GM19455 (cell line): ENCODE data around the gene UNG.
"Not testable (repeated sequence)": the region's sequence is repeated elsewhere in the genome, so short reads cannot be mapped to it uniquely, and the experiment has no call there.

Experiments
- ATAC-seq: cut with Tn5 transposase; IDR thresholded peaks from one replicate; pipeline ENCODE4 v1.9.1; 2021; ENCODE audit not compliant: unreplicated experiment

UNG gene

DNA sequence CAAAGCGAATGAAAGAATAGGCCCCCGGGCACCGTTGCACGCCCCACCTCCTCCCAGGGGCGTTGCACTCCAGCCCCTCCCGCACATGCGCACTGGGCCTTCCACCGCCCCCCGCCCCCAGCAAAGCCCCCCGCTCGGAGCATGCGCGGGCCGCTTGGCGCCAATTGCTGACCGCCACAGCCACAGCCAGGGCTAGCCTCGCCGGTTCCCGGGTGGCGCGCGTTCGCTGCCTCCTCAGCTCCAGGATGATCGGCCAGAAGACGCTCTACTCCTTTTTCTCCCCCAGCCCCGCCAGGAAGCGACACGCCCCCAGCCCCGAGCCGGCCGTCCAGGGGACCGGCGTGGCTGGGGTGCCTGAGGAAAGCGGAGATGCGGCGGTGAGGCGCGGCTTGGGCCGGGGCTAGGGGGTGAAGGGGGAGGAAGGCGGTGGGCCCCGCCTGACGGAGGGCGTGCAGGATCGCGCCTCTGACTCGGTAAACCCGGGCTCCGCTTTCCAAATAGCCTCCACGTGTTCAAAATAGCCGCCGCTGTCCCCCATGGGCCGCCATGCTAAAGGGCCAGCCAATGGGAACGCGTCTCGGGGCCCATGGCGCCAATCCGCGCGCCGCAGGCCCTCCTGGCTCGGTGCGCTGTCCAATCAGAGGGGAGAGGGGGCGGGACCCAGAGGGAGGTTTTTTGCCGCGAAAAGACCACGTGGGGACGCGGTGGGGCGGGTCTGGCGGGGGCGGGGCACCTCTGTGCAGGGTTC lies at the start of gene UNG:
UNG (plus strand) TSS at position 163 of the 748 bp plus-strand sequence; CDS start at position 246, 83 bp downstream.
- ATAC-seq, result peak; percentile 93

DNA sequence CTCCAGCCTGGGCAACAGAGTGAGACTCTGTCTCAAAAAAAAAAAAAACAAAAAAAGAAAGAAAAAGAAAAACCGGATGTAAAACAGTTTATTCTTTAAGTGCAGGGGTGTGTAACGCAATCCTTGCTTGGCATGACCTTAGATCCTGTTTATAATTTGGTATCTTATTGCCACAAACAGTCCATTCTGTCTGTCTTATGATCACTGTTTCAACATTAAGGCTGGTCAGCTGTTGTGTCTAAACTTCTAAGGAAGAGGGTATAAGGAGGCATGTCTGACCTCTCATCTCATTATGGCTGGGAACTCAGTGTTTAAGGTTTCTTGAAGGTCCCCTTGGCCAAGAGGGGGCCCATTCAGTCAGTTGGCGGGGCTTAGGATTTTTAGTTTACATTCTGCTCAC lies 48.7 kb upstream of the UNG start:
- not testable (repeated sequence) for ATAC-seq

DNA sequence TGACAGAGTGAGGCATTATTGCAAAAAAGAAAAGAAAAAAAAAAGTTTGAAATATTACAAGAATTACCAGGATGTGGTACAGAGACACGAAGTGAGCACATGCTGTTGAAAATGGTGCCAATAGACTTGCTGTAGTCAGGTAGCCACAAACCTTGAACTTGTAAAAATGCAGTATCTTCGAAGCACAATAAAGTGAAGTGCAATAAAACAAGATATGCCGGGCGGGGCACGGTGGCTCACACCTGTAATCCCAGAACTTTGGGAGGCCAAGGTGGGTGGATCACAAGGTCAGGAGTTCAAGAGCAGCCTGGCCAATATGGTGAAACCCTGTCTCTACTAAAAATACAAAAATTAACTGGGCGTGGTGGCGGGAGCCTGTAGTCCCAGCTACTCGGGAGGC lies 47.6 kb upstream of the UNG start:
- not testable (repeated sequence) for ATAC-seq

DNA sequence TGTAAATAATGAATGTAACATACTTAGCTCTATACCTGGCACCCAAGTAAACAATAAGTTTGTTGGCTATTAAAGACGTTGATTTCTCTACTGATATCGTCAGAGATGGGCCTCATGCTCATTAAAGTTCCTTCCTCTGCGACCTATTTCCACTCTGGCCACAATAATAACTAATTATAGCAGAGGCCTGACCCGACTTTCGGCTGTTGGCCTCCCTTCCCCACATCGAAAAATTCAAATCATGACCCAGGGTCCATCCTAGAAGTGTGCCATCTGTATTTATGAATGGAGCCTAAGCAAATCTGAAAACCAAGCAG lies 45.3 kb upstream of the UNG start:
- ATAC-seq, result no peak

DNA sequence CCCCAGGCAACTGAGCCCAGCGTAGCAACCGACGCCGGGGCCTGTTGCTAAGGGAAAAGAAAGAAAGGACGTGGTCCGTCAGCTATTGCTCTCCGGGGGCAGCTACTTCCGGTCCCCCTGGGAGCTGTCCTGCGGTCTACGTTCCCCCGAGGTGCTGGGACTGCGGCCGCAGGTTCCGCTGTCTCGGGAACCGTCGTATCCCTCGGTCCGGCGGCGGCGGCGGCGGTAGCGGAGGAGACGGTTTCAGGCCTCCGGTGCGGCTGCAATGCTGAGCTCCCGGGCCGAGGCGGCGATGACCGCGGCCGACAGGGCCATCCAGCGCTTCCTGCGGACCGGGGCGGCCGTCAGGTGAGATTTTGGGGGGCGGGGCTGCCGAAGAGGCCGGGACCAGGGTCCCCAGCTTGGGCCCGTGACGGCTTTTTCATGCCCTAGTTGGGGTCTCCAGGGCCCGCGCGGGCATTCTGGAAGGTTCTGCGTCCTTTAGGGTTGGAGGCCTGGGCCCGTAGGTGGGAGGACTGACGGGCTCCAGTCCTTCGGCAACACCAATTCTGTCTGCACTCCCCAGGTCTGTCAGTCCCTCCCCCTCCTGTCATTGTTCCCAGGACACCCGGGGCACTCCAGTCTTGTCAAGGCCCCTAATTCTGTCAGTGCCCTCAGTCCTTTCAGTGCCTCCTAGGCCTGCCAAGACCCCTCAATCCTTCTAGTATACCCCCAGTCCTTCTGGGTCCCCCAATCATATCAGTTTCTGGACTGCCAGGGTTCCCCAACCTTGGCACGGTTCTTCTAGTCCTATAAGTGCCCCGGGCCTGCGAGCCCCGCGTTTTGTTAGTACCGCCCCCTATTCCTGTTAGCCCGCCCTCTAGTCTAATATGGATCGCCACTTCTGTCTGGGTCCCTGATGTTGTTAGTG lies 44.7 kb upstream of the UNG start, which contains the start of gene USP30:
USP30 (plus strand) TSS at position 163 of the 910 bp plus-strand sequence; CDS start at position 266, 103 bp downstream.
- ATAC-seq, result peak; percentile 73

- ATAC-seq, result peak; percentile 47
Observed at GRCh38 chr12:109053382-109054123, 43.8 kb upstream of the UNG start.

GRCh38 chr12:109054124-109054513 lies 43.3 kb upstream of the UNG start:
- peak; percentile 4 for ATAC-seq

GRCh38 chr12:109054520-109054919 lies 42.9 kb upstream of the UNG start:
- ATAC-seq, result no peak

DNA sequence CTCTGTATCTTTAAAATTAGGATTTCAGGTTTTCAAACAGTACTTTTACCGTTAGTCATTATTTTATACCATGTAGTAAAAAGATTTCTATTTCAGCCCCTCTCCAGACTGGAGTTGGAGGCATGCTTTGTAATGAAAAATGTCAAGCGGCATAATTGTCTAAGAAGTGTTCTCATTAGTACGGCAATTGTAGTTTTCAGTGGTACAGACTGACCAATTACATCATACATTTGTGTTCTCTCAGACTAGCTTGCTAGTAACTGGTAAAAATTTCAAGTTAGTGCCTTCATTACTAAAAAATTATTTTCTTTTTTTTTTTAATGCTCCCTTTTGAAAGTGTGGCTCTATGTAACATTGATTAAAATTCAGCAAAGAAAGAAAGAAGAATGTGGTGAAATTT lies 40.5 kb upstream of the UNG start:
- no peak for ATAC-seq

DNA sequence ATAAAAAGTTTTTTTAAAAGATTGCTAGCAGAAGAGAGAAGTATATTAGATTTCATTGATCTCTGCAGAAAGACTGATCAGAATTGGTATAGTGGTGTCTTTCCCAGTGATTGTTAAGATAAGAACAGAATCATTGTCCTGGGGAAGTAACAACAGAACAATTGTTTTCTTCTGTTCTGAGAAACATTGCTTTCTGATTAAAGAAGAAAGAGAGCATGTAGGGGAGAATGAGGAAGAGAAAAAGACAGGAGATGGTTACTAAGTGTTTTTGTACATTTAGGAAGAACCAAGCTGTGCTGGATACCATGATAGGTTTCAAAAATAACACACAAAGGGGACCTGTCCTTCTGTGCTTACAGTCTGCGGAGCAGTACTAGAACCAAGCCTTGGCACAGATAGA lies 40.0 kb upstream of the UNG start:
- no peak for ATAC-seq

DNA sequence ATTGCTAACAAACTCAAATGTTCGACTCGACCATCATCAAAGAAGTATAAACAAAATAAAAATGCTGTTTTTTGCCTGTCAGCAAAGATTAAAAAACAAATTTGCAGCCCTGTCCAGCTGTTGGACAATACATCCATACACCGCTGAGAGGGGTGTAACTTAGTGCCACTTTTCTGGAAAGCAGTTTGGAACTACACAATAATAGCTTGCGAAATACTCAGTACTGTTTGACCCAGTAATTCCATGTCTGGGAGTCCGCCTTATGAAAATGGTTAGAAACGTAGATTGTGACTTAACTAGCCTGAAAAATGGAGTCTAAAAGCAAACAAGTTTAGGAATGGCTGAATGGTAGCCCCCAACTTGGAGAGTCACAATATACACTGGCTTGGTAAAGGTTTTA lies 38.6 kb upstream of the UNG start:
- ATAC-seq, result no peak

DNA sequence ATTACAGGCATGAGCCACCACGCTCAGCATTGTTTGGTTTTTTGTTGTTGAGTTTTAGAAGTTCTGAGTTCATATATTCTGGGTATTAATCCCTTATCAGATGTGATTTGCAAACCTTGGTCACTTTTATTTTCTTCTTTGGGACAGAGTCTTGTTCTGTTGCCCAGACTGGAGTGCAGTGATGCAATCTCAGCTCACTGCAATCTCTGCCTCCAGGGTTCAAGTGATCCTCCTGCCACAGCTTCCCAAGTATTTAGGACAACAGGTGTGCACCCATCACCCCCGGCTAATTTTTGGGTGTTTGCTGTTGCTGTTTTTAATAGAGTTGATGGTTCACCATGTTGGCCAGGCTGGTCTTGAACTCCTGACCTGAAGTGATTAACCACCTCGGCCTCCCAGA lies 33.3 kb upstream of the UNG start:
- no peak for ATAC-seq

DNA sequence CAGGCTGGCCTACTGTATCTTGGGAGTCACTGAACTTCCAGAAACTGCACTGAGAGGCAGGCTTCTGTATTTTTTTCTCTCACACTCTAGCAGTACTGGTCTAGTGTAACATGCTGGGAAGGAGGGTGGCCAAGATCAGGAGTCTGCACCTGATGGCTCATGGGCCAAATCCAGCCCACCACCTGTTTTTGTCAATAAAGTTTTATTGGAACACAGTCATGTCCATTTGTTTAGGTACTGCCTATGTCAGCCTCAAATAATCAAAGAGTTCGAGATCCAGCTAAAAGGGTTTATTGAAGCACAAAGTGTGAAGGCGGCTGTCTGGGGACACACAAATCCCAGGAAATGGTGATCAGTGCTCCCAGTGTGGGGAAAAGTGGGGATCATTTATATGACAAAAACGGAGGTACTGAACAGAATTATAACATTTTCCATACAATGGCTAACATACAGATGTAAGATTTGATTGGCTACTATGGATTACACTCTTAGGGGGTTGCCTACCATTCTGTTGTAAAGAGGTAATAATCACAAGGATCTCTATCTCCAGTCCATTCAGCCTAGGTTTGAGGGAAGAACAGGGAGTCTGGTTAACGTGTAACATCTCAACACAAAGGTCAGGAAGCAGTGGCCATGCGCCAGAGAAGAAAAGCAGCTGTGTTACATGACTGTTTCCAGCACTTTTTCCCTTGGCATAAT lies 32.1 kb upstream of the UNG start:
- no peak for ATAC-seq

GRCh38 chr12:109065853-109066193 lies 31.6 kb upstream of the UNG start:
- no peak for ATAC-seq

DNA sequence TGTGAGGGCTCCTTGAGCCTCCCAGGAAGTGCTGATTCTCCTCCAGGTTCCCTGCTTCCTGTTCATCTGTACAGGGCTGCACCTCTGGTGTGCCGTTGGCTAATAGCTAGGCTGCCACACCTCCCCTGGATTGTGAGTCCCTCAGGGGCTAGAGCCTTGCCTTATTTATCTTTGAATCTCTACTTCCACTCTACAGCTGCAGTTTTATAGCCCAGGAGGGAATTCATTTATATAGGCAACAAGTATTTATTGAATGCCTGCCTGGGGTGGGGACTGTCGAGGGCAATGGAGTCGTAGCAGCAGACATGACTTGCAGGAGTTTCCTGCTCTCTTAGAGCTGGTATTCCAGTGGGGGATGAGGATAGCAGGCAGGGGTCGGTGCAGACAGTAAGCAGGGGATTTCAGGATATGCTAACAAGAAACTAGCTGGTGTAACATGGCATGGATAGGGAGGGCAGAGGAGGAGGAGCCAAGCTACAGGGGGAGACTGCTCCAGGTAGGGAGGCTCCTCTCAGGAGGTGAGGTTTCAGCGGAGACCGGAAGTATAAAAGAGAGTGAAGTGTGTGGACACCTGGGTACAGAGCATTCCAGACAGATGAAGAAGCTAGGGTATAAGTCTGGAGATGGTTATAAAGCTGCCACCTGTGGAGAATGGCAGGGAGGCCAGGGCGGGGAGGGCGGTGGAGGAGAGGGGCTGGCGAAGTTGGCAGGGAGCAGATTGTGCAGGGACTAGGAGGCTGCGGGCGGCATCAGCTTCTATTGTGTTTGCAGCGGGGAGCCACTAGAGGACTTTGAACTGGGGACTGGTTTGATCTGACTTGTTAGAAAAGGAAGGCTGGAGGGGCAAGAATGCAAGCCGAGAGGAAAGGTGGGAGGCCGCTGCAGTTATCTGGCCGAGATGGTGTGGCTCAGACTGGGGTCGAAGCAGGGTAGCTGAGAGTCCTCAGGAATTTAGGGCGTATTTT lies 27.8 kb upstream of the UNG start:
- ATAC-seq, result no peak

DNA sequence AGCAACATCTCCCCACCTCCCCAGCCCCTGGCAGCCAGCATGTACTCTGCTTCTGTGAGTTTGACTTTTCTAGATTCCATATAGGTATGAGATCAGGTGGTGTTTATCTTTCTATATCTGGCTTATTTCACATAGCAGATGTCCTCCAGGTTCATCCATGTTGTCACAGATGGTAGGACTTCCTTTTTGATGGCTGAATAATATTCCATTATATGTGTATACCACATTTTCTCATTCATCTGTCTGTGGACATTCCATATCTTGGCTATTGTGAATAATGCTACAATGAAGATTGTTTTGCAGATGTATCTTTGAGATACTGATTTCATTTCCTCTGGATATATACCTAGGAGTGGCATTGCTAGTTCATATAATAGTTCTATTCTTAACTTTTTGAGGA lies 22.5 kb upstream of the UNG start:
- no peak for ATAC-seq

DNA sequence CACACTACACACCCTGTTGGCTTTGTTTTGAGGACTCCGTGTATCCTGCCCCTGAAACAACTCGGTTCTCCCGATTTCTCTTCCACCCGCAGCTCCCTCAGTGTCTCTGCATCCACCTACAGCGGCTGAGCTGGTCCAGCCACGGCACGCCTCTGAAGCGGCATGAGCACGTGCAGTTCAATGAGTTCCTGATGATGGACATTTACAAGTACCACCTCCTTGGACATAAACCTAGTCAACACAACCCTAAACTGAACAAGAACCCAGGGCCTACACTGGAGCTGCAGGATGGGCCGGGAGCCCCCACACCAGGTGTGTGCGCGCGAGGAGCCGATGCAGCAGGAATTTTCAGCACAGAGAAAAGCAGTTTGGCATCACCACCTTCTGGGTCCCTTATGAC lies 14.6 kb upstream of the UNG start:
- no peak for ATAC-seq

DNA sequence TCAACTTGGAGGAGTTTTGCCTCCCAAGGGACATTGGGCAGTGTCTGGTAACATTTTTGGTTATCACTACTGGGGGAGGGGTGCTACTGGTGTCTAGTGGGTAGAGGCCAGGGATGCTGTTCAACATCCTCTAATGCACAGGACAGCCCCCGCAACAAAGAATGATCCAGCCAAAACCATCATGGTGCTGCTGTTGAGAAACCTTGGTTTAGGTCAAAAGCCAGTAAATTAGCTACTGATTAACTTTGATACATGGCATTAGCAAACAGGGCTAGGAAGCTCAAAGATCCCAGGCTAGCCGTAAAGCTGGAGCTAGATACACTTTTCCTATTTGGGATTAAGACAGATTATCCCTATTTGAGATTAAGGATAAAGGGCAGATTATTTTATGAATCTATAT lies 13.0 kb upstream of the UNG start:
- no peak for ATAC-seq

DNA sequence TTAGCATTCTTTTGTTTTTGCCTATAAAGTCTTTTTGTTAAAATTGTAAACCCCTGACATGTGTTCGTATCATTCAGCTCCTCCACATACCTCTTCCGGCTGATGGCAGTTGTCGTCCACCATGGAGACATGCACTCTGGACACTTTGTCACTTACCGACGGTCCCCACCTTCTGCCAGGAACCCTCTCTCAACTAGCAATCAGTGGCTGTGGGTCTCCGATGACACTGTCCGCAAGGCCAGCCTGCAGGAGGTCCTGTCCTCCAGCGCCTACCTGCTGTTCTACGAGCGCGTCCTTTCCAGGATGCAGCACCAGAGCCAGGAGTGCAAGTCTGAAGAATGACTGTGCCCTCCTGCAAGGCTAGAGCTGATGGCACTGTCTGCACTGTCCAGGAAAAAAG lies 11.8 kb upstream of the UNG start:
- no peak for ATAC-seq

GRCh38 chr12:109087250-109087649 lies 10.1 kb upstream of the UNG start:
- no peak for ATAC-seq
